Stimulated activated CD4-positive, alpha-beta T cell treated with anti-CD3 and anti-CD28 coated beads, Interleukin-4, amount 100 ng/mL, for 1 hour (primary cell): ENCODE results near the gene TAF4B.
"Not testable (repeated sequence)": the region's sequence is repeated elsewhere in the genome, so short reads cannot be mapped to it uniquely, and the experiment has no call there.

Experiments used
- DNase-seq: peaks from one replicate; pipeline ENCODE4 v3.0.0-alpha.2; 2020

Gene TAF4B

GRCh38 chr18:26307161-26307773 lies 81.0 kb downstream of the TAF4B start:
- DNase-seq: no peak

- no peak for DNase-seq
Measured at GRCh38 chr18:26309281-26309680, 83.0 kb downstream of the TAF4B start.

- DNase-seq: no peak
Measured at GRCh38 chr18:26312199-26312598, 86.0 kb downstream of the TAF4B start.

GRCh38 chr18:26317398-26317797 lies 91.2 kb downstream of the TAF4B start:
- no peak for DNase-seq

GRCh38 chr18:26320686-26321085 lies 94.4 kb downstream of the TAF4B start:
- no peak for DNase-seq

GRCh38 chr18:26322890-26323653 lies 96.8 kb downstream of the TAF4B start:
- no peak for DNase-seq

- no peak for DNase-seq
Measured at GRCh38 chr18:26325771-26326170, 99.5 kb downstream of the TAF4B start.

GRCh38 chr18:26327062-26327461 lies 100.8 kb downstream of the TAF4B start:
- DNase-seq: no peak

- no peak for DNase-seq
Measured at GRCh38 chr18:26332991-26333390, 106.7 kb downstream of the TAF4B start.

GRCh38 chr18:26335156-26335555 lies 108.9 kb downstream of the TAF4B start:
- DNase-seq: no peak

GRCh38 chr18:26335571-26336487 lies 109.6 kb downstream of the TAF4B start:
- no peak for DNase-seq

- no peak for DNase-seq
Measured at GRCh38 chr18:26336572-26336971, 110.3 kb downstream of the TAF4B start.

- DNase-seq: no peak
Measured at GRCh38 chr18:26342646-26343045, 116.4 kb downstream of the TAF4B start.

GRCh38 chr18:26350961-26351360 lies 124.7 kb downstream of the TAF4B start:
- DNase-seq: no peak

GRCh38 chr18:26356045-26356785 lies 130.0 kb downstream of the TAF4B start:
- no peak for DNase-seq

- no peak for DNase-seq
Measured at GRCh38 chr18:26357960-26358359, 131.7 kb downstream of the TAF4B start.

GRCh38 chr18:26362021-26362420 lies 135.8 kb downstream of the TAF4B start:
- no peak for DNase-seq

- DNase-seq: no peak
Measured at GRCh38 chr18:26367425-26367824, 141.2 kb downstream of the TAF4B start.

GRCh38 chr18:26370037-26370436 lies 143.8 kb downstream of the TAF4B start:
- DNase-seq: no peak

GRCh38 chr18:26376105-26376504 lies 149.9 kb downstream of the TAF4B start:
- no peak for DNase-seq

GRCh38 chr18:26378701-26379100 lies 152.5 kb downstream of the TAF4B start:
- no peak for DNase-seq

- DNase-seq: not testable (repeated sequence)
Measured at GRCh38 chr18:26381555-26381954, 155.3 kb downstream of the TAF4B start.
